HCT116 (cell line): Measurements from ENCODE around the gene ATXN1. TPM values are rescaled to one million over a fixed set of nuclear protein-coding genes. Genes with fewer than 3 reads are reported as not detected.

ENCODE experiments used
- ATAC-seq: fragments of 200-7000 bp; cut with Tn5 transposase; 2 replicates; pipeline ENCODE4 v1.9.1; 2020; ENCODE audit warnings: mild to moderate bottlenecking, moderate library complexity
- BruUV-seq: library from RNA; stranded (reverse); fragments of 400-500 nt; replicated peaks from 2 replicates; lab custom pipeline; 2021; lab: Mats Ljungman, UMichigan
- CTCF ChIA-PET: fragments of 300-600 bp; sonication (Branson Sonifier 250); formaldehyde crosslinking; loops from one replicate; lab custom pipeline; 2021; ENCODE audit warnings: antibody characterized with exemption; lab: Charles Lee
- POLR2A ChIA-PET: fragments of 300-600, 350-600 bp; sonication (Branson Sonifier 250); formaldehyde crosslinking; loops from one replicate; lab custom pipeline; 2021; ENCODE audit warnings: antibody characterized with exemption; lab: Charles Lee
- RAD21 ChIA-PET, 2 experiments: fragments of 300-600 bp; sonication (Branson Sonifier 250); formaldehyde crosslinking; loops; one replicate each; lab custom pipeline; 2023; ENCODE audit warnings: low total read pairs in 2 of 2; ENCODE audit not compliant: uncharacterized antibody in 2 of 2, unreplicated experiment in 2 of 2, low non-redundant PET in 1 of 2; lab: Charles Lee
- DNase-seq: peaks from one replicate; pipeline ENCODE4 v3.0.0-alpha.2; 2010; ENCODE audit warnings: low read depth, low spot score
- H2AFZ ChIP-seq: fragments of 200-600 bp; shearing (Covaris generic), sonication (generic); 2 replicates; pipeline ENCODE4 v1.6.1; 2017; ENCODE audit warnings: low read depth, mixed run types, mixed read lengths, antibody characterized with exemption, low read length; ENCODE audit not compliant: poor library complexity, severe bottlenecking
- H3K27ac ChIP-seq: 2 replicates; pipeline ENCODE4 v1.5.1; 2012; ENCODE audit warnings: low read depth, low read length
- H3K27me3 ChIP-seq: fragments of 200-600 bp; sonication (generic); 2 replicates; pipeline ENCODE4 v1.6.1; 2016; ENCODE audit warnings: mixed run types, low read length, mixed read lengths; ENCODE audit not compliant: insufficient read depth
- H3K36me3 ChIP-seq, 2 experiments: fragments of 200-500 bp in 1 of 2; fragments of 200-600 bp in 1 of 2; sonication (Bioruptor generic) in 1 of 2; sonication (generic) in 1 of 2; 2 replicates each; pipeline versions ENCODE4 v1.5.1 to v1.6.1; 2014 to 2016; ENCODE audit warnings: low read length in 2 of 2, inconsistent platforms in 1 of 2, mixed read lengths in 1 of 2, mixed run types in 1 of 2; ENCODE audit not compliant: insufficient read depth in 2 of 2, control insufficient read depth in 1 of 2
- H3K4me1 ChIP-seq, 2 experiments: fragments of 200-600 bp in 1 of 2; sonication (generic) in 1 of 2; 2 replicates each; pipeline versions ENCODE4 v1.5.1 to v1.6.1; 2012 to 2017; ENCODE audit warnings: low read length in 2 of 2, inconsistent platforms in 1 of 2, mild to moderate bottlenecking in 1 of 2, mixed read lengths in 1 of 2, mixed run types in 1 of 2, moderate library complexity in 1 of 2; ENCODE audit not compliant: insufficient read depth in 2 of 2, control insufficient read depth in 1 of 2
- H3K4me2 ChIP-seq: fragments of 200-600 bp; sonication (generic); 2 replicates; pipeline ENCODE4 v1.6.1; 2017; ENCODE audit warnings: mixed run types, low read length, mixed read lengths
- H3K4me3 ChIP-seq, 2 experiments: fragments of 200-600 bp in 1 of 2; sonication (generic) in 1 of 2; replicated peaks in 1 of 2; 2 replicates each; pipeline ENCODE4 v1.5.1; 2011 to 2016; ENCODE audit warnings: low read length in 2 of 2, control low read depth in 1 of 2, low read depth in 1 of 2, mild to moderate bottlenecking in 1 of 2, mixed read lengths in 1 of 2, mixed run types in 1 of 2
- H3K79me2 ChIP-seq: fragments of 200-600 bp; sonication (generic); 2 replicates; pipeline ENCODE4 v1.6.1; 2017; ENCODE audit warnings: mild to moderate bottlenecking, mixed run types, low read length, moderate library complexity, mixed read lengths; ENCODE audit not compliant: insufficient read depth
- H3K9ac ChIP-seq: fragments of 200-600 bp; sonication (generic); 2 replicates; pipeline ENCODE4 v1.6.1; 2016; ENCODE audit warnings: low read length, mixed read lengths
- H3K9me2 ChIP-seq: fragments of 200-600 bp; sonication (generic), shearing (Covaris generic); 2 replicates; pipeline ENCODE4 v1.6.1; 2017; ENCODE audit warnings: mixed run types, mild to moderate bottlenecking, moderate library complexity; ENCODE audit not compliant: insufficient read depth
- H3K9me3 ChIP-seq, 2 experiments: fragments of 200-500 bp in 1 of 2; fragments of 200-600 bp in 1 of 2; sonication (Bioruptor generic) in 1 of 2; sonication (generic) in 1 of 2; 2 replicates each; pipeline ENCODE4 v1.6.1; 2014 to 2017; ENCODE audit warnings: low read length in 2 of 2, mixed read lengths in 2 of 2, inconsistent platforms in 1 of 2, low read depth in 1 of 2, mild to moderate bottlenecking in 1 of 2, mixed run types in 1 of 2, moderate library complexity in 1 of 2; ENCODE audit not compliant: control insufficient read depth in 1 of 2, insufficient read depth in 1 of 2
- H4K20me1 ChIP-seq: fragments of 200-600 bp; sonication (generic), shearing (Covaris generic); 2 replicates; pipeline ENCODE4 v1.6.1; 2017; ENCODE audit warnings: mixed run types, mild to moderate bottlenecking, moderate library complexity; ENCODE audit not compliant: insufficient read depth
- ATF3 ChIP-seq: IDR thresholded peaks from 2 replicates; pipeline ENCODE4 v1.6.1; 2012
- CEBPB ChIP-seq: IDR thresholded peaks from 2 replicates; pipeline ENCODE4 v1.6.1; 2012; ENCODE audit warnings: low read depth
- CTCF ChIP-seq, 3 experiments: fragments of 200-600 bp in 1 of 3; sonication (generic) in 1 of 3; IDR thresholded peaks in 2 of 3; conservative IDR thresholded peaks in 1 of 3; 2 replicates each; pipeline ENCODE4 v1.5.1; 2012 to 2017; ENCODE audit warnings: low read depth in 2 of 3, low read length in 2 of 3, antibody characterized with exemption in 1 of 3, borderline replicate concordance in 1 of 3, control low read depth in 1 of 3, mild to moderate bottlenecking in 1 of 3, mixed read lengths in 1 of 3, mixed run types in 1 of 3, moderate library complexity in 1 of 3; ENCODE audit not compliant: insufficient read depth in 1 of 3
- EGR1 ChIP-seq: IDR thresholded peaks from 2 replicates; pipeline ENCODE4 v1.6.1; 2012; ENCODE audit warnings: low read depth
- EZH2 ChIP-seq: fragments of 200-600 bp; sonication (generic); IDR thresholded peaks from 2 replicates; pipeline ENCODE4 v1.6.1; 2017; ENCODE audit warnings: antibody characterized with exemption, mixed run types
- POLR2A ChIP-seq: IDR thresholded peaks from 2 replicates; pipeline ENCODE4 v1.7.0; 2011; ENCODE audit warnings: borderline replicate concordance; ENCODE audit not compliant: insufficient read depth, insufficient read length; ENCODE audit errors: extremely low read depth
- POLR2AphosphoS5 ChIP-seq: IDR thresholded peaks from 2 replicates; pipeline ENCODE4 v1.6.1; 2011; ENCODE audit warnings: mild to moderate bottlenecking, low read depth, low read length, moderate library complexity
- SIN3A ChIP-seq: IDR thresholded peaks from 2 replicates; pipeline ENCODE4 v1.6.1; 2012; ENCODE audit warnings: low read depth
- SRF ChIP-seq: IDR thresholded peaks from 2 replicates; pipeline ENCODE4 v1.6.1; 2012; ENCODE audit warnings: low read depth
- YY1 ChIP-seq: IDR thresholded peaks from 2 replicates; pipeline ENCODE4 v1.6.1; 2011; ENCODE audit warnings: low read length, low read depth, moderate library complexity, mild to moderate bottlenecking; ENCODE audit not compliant: insufficient replicate concordance; ENCODE audit errors: extremely low read depth
- ZNF274 ChIP-seq: fragments of 200-500 bp; sonication (Bioruptor generic); IDR thresholded peaks from 2 replicates; pipeline ENCODE4 v1.6.1; 2014; ENCODE audit warnings: mild to moderate bottlenecking, low read depth, low read length, inconsistent platforms
- intact Hi-C: fragments of 100-400 bp; cut with micrococcal nuclease; formaldehyde crosslinking; loops from 2 replicates; pipeline ENCODE4 v1.10.0; 2022
- total RNA-seq: library from RNA; stranded (reverse); gene quantifications from one replicate; pipeline ENCODE4 v1.2.1, GENCODE V29; 2021; ENCODE audit not compliant: unreplicated experiment
- TF ChIP-seq, protein P1 (sequence below): IDR thresholded peaks from 2 replicates; pipeline ENCODE4 v1.6.1; 2012

ATXN1 gene
- total RNA-seq, 1 experiment from 2014 or later: 21.0 TPM

DNA sequence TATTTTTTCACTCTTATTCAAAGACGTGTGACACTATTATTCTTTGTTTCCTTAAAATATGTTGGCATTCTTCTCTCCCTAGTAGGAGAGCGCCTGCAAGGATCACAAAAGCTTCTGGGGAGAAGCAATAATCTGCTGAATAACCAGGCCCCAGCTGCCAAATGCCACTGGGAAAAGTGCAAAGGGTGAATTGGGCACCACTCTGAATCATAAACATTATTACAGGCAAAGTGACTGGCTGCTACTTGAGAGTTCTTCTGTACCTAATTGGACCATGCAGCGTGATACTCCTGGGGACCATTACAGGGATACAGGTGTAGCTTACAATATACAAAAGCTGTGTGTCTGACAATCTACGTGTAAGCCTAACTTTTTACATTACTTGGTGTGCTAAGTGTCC, 152.8 kb downstream of the ATXN1 start:
- H3K4me1 ChIP-seq: no peaks in the 10 kb centered on the region
- no peak overlapping the region for H3K4me2 ChIP-seq
- no peak overlapping the region for H3K27ac ChIP-seq
- no peak overlapping the region for H2AFZ ChIP-seq
- H3K36me3 ChIP-seq: no peaks in the 10 kb centered on the region
- H4K20me1 ChIP-seq: no peaks in the 10 kb centered on the region
- no peaks in the 10 kb centered on the region for H3K9me2 ChIP-seq
- POLR2A ChIA-PET: no interaction called here
- DNase-seq (no peak), ATAC-seq (no peak)
- H3K9ac ChIP-seq: no peak overlapping the region
- intact Hi-C loops: no loop called here
- no peaks in the 10 kb centered on the region for H3K79me2 ChIP-seq
- RAD21 ChIA-PET: no interaction called here
- CTCF ChIA-PET: no interaction called here
- no TSS peak for BruUV-seq
- no peaks in the 10 kb centered on the region; the same call in 1 of the 2 replicates for H3K27me3 ChIP-seq
- H3K4me3 ChIP-seq: no peak overlapping the region
- no peaks in the 10 kb centered on the region for H3K9me3 ChIP-seq
- no peak for TF ChIP-seq POLR2AphosphoS5
- TF ChIP-seq EZH2: no peak
- TF ChIP-seq SIN3A: no peak
- TF ChIP-seq ZNF274: no peak
- no peak for TF ChIP-seq CEBPB
- TF ChIP-seq POLR2A: no peak
- TF ChIP-seq YY1: no peak
- no peak for TF ChIP-seq SRF
- TF ChIP-seq ATF3: no peak
- TF ChIP-seq CTCF (IDR thresholded peaks at IDR 0.05 in 2 of 3, conservative IDR thresholded peaks at IDR 0.05 in 1 of 3; ENCODE audit: borderline replicate concordance in 1 of 3, insufficient read depth in 1 of 3, low read depth in 2 of 3, low read length in 2 of 3): no peak
- TF ChIP-seq EGR1: no peak
- TF ChIP-seq, protein P1, sequence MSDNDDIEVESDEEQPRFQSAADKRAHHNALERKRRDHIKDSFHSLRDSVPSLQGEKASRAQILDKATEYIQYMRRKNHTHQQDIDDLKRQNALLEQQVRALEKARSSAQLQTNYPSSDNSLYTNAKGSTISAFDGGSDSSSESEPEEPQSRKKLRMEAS: no peak
